Measurements from ENCODE around the gene KCNS1.

KCNS1 gene

GRCh38 chr20:45100563-45101245, at the start of gene KCNS1:
TSS of gene KCNS1 (minus strand) at chr20:45101127. CDS start at chr20:45099236, 1,891 bp downstream.
- TF ChIP-seq TEAD4 (IDR thresholded peaks at IDR 0.05): no peak
- no peak for TF ChIP-seq CREB1 (IDR thresholded peaks at IDR 0.05; ENCODE audit: low read depth)
- no peak for TF ChIP-seq YY1 (IDR thresholded peaks at IDR 0.05; ENCODE audit: low read depth)
- TF ChIP-seq RAD21 (IDR thresholded peaks at IDR 0.05; ENCODE audit: low read depth): no peak
- TF ChIP-seq, protein P1, sequence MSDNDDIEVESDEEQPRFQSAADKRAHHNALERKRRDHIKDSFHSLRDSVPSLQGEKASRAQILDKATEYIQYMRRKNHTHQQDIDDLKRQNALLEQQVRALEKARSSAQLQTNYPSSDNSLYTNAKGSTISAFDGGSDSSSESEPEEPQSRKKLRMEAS (IDR thresholded peaks at IDR 0.05): no peak
- TF ChIP-seq EP300 (IDR thresholded peaks at IDR 0.05; ENCODE audit: borderline replicate concordance): no peak
- no peak for TF ChIP-seq EGR1 (IDR thresholded peaks at IDR 0.05)
- TF ChIP-seq FOXM1 (IDR thresholded peaks at IDR 0.05; ENCODE audit: borderline replicate concordance, low read depth): no peak
- no peak for TF ChIP-seq TAF1 (IDR thresholded peaks at IDR 0.05; ENCODE audit: low read depth)

DNA sequence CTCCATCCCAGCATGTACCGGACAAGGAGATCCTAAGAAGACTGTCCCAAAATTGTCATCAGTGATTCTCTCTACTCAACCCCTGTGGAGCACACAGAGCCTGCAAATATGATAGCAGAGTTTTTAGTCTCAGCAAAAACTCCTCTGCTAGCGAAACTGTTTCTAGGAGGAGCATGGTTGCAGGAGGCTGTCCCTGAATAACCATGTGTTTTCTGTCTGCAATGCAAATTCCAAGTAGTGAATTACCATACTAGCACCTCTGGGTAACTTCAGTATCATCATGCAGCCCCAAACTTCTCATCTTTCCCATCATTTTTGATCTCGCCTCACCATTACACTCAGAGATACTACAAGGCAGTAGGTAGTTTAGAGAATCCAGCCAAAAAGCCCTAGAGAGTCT, 48.1 kb upstream of the KCNS1 start:
- TF ChIP-seq, protein P1 (IDR thresholded peaks at IDR 0.05): no peak
- TF ChIP-seq ZBTB7A (IDR thresholded peaks at IDR 0.05; ENCODE audit: low read depth): no peak
- no peak for TF ChIP-seq NFIC (IDR thresholded peaks at IDR 0.05)
- TF ChIP-seq, protein P2, sequence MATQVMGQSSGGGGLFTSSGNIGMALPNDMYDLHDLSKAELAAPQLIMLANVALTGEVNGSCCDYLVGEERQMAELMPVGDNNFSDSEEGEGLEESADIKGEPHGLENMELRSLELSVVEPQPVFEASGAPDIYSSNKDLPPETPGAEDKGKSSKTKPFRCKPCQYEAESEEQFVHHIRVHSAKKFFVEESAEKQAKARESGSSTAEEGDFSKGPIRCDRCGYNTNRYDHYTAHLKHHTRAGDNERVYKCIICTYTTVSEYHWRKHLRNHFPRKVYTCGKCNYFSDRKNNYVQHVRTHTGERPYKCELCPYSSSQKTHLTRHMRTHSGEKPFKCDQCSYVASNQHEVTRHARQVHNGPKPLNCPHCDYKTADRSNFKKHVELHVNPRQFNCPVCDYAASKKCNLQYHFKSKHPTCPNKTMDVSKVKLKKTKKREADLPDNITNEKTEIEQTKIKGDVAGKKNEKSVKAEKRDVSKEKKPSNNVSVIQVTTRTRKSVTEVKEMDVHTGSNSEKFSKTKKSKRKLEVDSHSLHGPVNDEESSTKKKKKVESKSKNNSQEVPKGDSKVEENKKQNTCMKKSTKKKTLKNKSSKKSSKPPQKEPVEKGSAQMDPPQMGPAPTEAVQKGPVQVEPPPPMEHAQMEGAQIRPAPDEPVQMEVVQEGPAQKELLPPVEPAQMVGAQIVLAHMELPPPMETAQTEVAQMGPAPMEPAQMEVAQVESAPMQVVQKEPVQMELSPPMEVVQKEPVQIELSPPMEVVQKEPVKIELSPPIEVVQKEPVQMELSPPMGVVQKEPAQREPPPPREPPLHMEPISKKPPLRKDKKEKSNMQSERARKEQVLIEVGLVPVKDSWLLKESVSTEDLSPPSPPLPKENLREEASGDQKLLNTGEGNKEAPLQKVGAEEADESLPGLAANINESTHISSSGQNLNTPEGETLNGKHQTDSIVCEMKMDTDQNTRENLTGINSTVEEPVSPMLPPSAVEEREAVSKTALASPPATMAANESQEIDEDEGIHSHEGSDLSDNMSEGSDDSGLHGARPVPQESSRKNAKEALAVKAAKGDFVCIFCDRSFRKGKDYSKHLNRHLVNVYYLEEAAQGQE (IDR thresholded peaks at IDR 0.05; ENCODE audit: low read depth): no peak

DNA sequence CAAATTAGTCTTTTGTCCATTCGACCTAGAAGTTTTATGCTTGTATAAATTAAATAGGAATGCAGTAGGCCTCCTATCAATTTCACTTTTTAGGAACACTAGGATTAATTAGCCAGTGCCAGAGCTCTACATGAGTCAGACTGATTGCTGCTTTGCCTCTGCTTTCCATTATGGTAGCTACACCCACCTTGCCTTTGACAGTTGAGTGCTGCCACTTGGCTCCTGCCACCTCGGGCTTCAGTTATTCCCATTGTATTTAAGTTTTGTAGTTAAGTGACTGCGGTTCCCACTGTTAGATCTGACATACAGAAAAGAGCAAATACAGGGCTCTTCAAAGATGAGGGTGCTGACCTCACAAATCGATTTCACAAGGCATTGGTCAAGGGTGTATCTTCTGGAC, 39.9 kb upstream of the KCNS1 start:
- TF ChIP-seq, protein P1 (IDR thresholded peaks at IDR 0.05): no peak
- TF ChIP-seq, protein P2 (IDR thresholded peaks at IDR 0.05; ENCODE audit: low read depth): no peak
- TF ChIP-seq TEAD4 (IDR thresholded peaks at IDR 0.05) (no peak), CEBPB (IDR thresholded peaks at IDR 0.05) (no peak), RAD21 (IDR thresholded peaks at IDR 0.05; ENCODE audit: low read depth) (no peak), FOXM1 (IDR thresholded peaks at IDR 0.05; ENCODE audit: borderline replicate concordance, low read depth) (no peak), TAF1 (IDR thresholded peaks at IDR 0.05; ENCODE audit: low read depth) (no peak), ZBTB7A (IDR thresholded peaks at IDR 0.05; ENCODE audit: low read depth) (no peak), CREB1 (IDR thresholded peaks at IDR 0.05; ENCODE audit: low read depth) (no peak), TCF12 (IDR thresholded peaks at IDR 0.05; ENCODE audit: low read depth) (no peak), USF1 (IDR thresholded peaks at IDR 0.05) (no peak), NFIC (IDR thresholded peaks at IDR 0.05) (no peak), YY1 (IDR thresholded peaks at IDR 0.05; ENCODE audit: low read depth) (no peak)

- no peak for TF ChIP-seq EGR1 (IDR thresholded peaks at IDR 0.05)
- peak; percentile 95 for TF ChIP-seq RAD21 (IDR thresholded peaks at IDR 0.05; ENCODE audit: low read depth)
- TF ChIP-seq, protein P1 (IDR thresholded peaks at IDR 0.05): 0 out of 2 replicates have a peak, but pooled peaks have one; percentile 35
Observed at GRCh38 chr20:45138561-45139300, 37.8 kb upstream of the KCNS1 start.

DNA sequence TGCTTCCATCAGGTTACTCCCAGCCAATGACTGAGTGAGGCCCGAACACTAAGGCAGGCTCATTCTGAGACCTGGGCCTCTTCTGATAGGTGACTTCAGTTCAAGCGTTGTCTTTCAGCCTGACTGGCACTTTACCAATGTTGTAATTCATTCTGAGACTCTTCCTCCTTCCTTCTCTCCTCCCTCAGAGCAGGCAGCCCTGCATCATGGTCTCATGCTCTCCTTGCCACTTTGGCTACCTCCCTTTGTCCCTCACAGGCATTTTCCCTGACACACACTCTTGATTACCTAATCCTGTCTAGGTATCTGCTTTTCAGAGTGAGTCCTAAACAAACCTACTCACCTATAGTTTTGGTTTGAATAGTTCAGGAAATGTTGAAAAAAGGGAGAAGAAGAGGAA, 36.0 kb upstream of the KCNS1 start:
- TF ChIP-seq YY1 (IDR thresholded peaks at IDR 0.05; ENCODE audit: low read depth): no peak
- no peak for TF ChIP-seq ZBTB7A (IDR thresholded peaks at IDR 0.05; ENCODE audit: low read depth)

GRCh38 chr20:45128099-45128498, 27.2 kb upstream of the KCNS1 start:
- TF ChIP-seq USF1 (IDR thresholded peaks at IDR 0.05): peak; percentile 47; the same call in 1 of the 2 replicates
- no peak for TF ChIP-seq CREB1 (IDR thresholded peaks at IDR 0.05; ENCODE audit: low read depth)
